RWPE2 (cell line): ENCODE results near the gene SP8.

Experiments
- ATAC-seq: fragments of 200-7000 bp; cut with Tn5 transposase; 3 replicates; pipeline ENCODE4 v1.9.1; 2021; ENCODE audit warnings: low read depth
- DNase-seq: peaks from one replicate; pipeline ENCODE4 v3.0.0-alpha.2; 2020; ENCODE audit warnings: low spot score
- H3K27ac ChIP-seq: fragments of 450-650 bp; 2 replicates; pipeline ENCODE4 v1.5.1; 2017; ENCODE audit warnings: mild to moderate bottlenecking; ENCODE audit not compliant: poor library complexity, severe bottlenecking
- H3K27me3 ChIP-seq: fragments of 250-450 bp; sonication (Bioruptor Pico); 2 replicates; pipeline ENCODE4 v1.5.1; 2021; ENCODE audit warnings: mild to moderate bottlenecking, moderate library complexity; ENCODE audit not compliant: insufficient read depth, poor library complexity, severe bottlenecking
- H3K36me3 ChIP-seq: fragments of 250-450 bp; sonication (Bioruptor Pico); 2 replicates; pipeline ENCODE4 v1.5.1; 2020; ENCODE audit warnings: low read depth, mild to moderate bottlenecking, moderate library complexity
- H3K4me1 ChIP-seq: fragments of 250-450 bp; sonication (Bioruptor Pico); 2 replicates; pipeline ENCODE4 v1.5.1; 2021; ENCODE audit warnings: mild to moderate bottlenecking, moderate library complexity; ENCODE audit not compliant: insufficient read depth, poor library complexity, severe bottlenecking
- H3K4me3 ChIP-seq: fragments of 250-450 bp; sonication (Bioruptor Pico); 2 replicates; pipeline ENCODE4 v1.5.1; 2021; ENCODE audit warnings: mild to moderate bottlenecking, moderate library complexity; ENCODE audit not compliant: severe bottlenecking
- H3K9me3 ChIP-seq: fragments of 250-450 bp; sonication (Bioruptor Pico); 2 replicates; pipeline ENCODE4 v1.5.1; 2021; ENCODE audit warnings: mild to moderate bottlenecking, moderate library complexity; ENCODE audit not compliant: severe bottlenecking
- CTCF ChIP-seq: fragments of 450-650 bp; IDR thresholded peaks from one replicate; pipeline ENCODE4 v1.5.1; 2017; ENCODE audit warnings: mild to moderate bottlenecking, moderate library complexity; ENCODE audit not compliant: poor library complexity, severe bottlenecking

Gene SP8

GRCh38 chr7:20777377-20778062 is 9.2 kb downstream of the SP8 start:
- peak overlapping the region; percentile 52 for H3K27ac ChIP-seq
- no peak for TF ChIP-seq CTCF
- H3K4me3 ChIP-seq = peak overlapping the region; percentile 46
- peaks cover 31% of the 10 kb centered on the region for H3K4me1 ChIP-seq
- H3K27me3 ChIP-seq = peaks cover 24% of the 10 kb centered on the region
- no peak for DNase-seq
- ATAC-seq = peak; percentile 62
- no peaks in the 10 kb centered on the region for H3K9me3 ChIP-seq
- peaks cover 7% of the 10 kb centered on the region; the same call in 1 of the 2 replicates for H3K36me3 ChIP-seq

GRCh38 chr7:20776942-20777341 is 9.7 kb downstream of the SP8 start:
- no peak overlapping the region for H3K27ac ChIP-seq
- H3K9me3 ChIP-seq = no peaks in the 10 kb centered on the region
- H3K4me3 ChIP-seq = no peak overlapping the region
- peaks cover 18% of the 10 kb centered on the region for H3K27me3 ChIP-seq
- no peak for DNase-seq
- H3K4me1 ChIP-seq = peaks cover 27% of the 10 kb centered on the region
- TF ChIP-seq CTCF = no peak
- peaks cover 1% of the 10 kb centered on the region; the same call in 1 of the 2 replicates for H3K36me3 ChIP-seq
- no peak for ATAC-seq

GRCh38 chr7:20776214-20776911 is 10.3 kb downstream of the SP8 start:
- ATAC-seq = no peak
- Histone ChIP-seq H3K27me3 (peaks cover 15% of the 10 kb centered on the region), H3K9me3 (no peaks in the 10 kb centered on the region), H3K36me3 (no peaks in the 10 kb centered on the region; the same call in 1 of the 2 replicates), H3K27ac (no peak overlapping the region), H3K4me1 (peaks cover 21% of the 10 kb centered on the region), H3K4me3 (no peak overlapping the region)
- TF ChIP-seq CTCF = no peak
- DNase-seq = no peak

- Histone ChIP-seq H3K9me3 (no peaks in the 10 kb centered on the region), H3K27ac (no peak overlapping the region), H3K27me3 (no peaks in the 10 kb centered on the region), H3K36me3 (no peaks in the 10 kb centered on the region), H3K4me1 (no peaks in the 10 kb centered on the region), H3K4me3 (no peak overlapping the region)
- DNase-seq = no peak
- no peak for ATAC-seq
- no peak for TF ChIP-seq CTCF
These were observed 32.7 kb downstream of the SP8 start for GRCh38 chr7:20754001-20754400.

GRCh38 chr7:20749906-20750305 is 36.8 kb downstream of the SP8 start:
- ATAC-seq (no peak; the same call in 2 of the 3 replicates), DNase-seq (no peak)
- Histone ChIP-seq H3K4me1 (no peaks in the 10 kb centered on the region), H3K9me3 (no peaks in the 10 kb centered on the region), H3K36me3 (no peaks in the 10 kb centered on the region), H3K27ac (no peak overlapping the region), H3K4me3 (no peak overlapping the region), H3K27me3 (no peaks in the 10 kb centered on the region)
- TF ChIP-seq CTCF = no peak
